ENCODE data around the gene HOMEZ.
A peak's percentile ranks its signal among the peaks of the same experiment; 100 is the strongest.
"Not testable (repeated sequence)": the region's sequence is repeated elsewhere in the genome, so short reads cannot be mapped to it uniquely, and the experiment has no call there.

HOMEZ gene

DNA sequence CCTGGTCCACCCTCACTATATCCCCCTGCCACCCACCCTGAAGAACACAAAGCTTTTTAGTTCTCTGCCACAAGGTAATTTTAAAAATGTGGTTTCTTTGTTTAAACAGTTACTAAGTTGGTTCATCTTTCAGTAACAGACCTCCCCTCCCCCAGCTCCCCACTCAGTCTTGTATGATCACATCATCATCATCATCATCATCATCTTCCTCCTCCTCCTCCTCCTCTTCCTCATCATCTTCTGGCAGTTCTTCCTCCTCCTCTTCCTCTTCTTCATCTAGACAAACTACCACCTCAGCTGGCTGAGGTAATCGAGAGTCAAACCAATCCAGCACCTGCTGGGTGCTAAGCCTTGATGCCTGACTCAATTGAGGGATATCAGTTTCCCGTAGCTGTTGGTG, 10.5 kb downstream of the HOMEZ start:
- no peak for DNase-seq

DNA sequence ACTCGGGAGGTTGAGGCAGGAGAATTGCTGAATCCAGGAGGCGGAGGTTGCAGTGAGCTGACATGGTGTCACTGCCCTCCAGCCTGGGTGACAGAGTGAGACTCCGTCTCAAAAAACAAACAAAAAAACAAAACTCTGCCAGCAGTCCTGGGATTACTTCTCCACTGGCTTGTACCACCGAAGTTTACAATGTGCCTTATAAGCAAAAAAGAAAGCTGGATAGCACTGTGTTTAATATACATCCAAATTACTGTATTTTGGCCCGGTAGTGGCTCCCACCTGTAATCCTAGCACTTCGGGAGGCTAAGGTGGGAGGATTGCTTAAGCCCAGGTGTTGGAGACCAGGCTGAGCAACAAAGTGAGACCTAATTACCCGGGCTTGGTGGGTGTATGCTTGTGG, 16.7 kb downstream of the HOMEZ start:
- no peak for DNase-seq

DNA sequence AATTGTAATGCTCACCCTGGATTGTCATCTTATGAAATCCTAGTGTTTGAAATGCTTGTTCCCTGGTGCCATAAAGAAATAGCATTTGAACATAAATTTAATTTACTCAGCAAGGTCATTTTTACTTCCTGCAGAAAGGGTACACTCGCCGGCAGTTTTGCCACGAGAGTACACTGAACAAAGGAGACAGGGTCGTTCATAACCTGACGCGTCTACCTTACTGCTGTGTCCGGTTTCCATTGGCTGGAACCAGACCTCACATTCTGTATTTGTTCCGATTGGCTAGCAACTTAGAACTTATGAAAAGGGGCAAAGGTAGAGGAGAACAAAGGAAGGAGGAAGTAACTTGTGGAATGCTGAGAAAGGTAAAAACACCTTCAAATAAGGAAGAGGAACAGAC, 25.1 kb downstream of the HOMEZ start:
- DNase-seq = not testable (repeated sequence)

DNA sequence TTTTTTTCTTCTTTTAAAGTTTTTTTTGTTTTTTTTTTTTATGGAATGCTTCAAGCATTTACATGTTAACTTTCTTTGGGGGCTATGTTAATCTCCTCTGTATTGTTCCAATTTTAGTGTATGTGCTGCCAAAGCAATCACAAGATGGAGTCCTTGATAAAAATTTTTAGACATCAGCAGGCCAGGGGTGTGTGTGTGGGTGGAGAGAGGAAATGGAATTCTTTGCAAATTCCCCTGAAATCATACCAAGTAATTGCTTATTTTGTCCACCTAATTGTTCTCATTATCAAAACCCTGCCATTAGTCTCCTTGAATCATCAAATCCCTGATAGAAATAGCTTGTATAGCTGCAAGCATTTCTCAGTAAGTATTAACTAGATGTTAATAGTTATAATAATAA, 26.5 kb downstream of the HOMEZ start:
- DNase-seq = no peak

DNA sequence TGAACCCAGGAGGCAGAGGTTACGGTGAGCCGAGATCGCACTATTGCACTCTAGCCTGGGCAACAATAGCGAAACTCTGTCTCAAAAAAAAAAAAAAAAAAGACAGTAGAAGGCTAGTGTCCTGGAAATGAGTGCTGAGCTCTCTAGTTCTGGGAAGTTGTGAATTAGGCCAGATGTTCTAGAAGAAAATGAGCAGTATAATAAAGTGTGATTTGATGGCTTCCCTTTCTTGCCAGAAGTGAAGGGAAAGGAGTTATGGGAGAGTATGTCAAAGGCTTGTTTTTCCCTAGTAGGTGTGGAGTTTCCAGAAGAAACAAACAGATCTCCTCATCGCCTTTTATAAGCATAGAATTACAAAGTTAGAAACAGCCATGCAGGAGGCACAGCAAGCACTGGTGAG, 27.7 kb downstream of the HOMEZ start:
- DNase-seq = no peak

DNA sequence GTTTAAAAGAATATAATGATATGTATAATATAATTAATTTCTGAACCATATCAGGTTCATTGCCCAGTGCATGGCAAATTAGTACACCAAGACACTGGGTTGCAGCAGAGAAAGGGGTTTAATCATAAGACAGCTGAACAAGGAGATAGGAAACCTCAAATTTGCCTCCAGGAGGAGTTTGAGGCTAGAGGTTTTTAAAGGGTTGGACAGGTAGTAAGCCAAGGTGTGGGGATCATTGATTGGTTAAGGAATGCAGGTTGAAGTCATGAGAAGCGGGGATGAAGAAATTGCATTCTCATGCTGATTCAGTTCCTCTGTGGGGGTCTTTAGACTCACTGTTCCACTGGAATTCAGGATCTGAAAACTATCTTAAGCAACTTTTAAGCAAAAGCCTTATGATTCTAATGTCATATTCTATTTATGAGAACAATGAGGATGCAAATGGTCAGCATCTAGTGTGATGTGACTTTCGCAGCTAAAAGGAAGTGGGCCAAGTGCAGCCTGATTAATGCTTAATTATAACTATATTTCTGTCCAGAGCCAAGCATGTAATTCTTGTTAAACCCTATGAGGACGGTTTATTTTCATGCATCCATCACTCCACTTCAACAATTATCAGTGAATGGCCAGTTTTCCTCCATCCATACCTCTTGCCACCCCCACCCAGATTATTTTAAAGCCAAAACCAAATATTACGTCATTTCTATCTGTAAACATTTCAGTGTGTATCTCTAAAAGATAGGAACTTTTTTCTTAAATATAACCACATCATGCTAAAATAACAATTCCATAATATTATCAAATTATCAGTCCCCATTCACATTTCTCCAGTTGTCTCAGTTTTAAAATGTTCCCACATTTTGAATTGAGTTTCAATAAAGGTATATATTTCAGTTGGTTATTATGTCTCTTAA, 33.3 kb downstream of the HOMEZ start:
- no peak for DNase-seq

DNA sequence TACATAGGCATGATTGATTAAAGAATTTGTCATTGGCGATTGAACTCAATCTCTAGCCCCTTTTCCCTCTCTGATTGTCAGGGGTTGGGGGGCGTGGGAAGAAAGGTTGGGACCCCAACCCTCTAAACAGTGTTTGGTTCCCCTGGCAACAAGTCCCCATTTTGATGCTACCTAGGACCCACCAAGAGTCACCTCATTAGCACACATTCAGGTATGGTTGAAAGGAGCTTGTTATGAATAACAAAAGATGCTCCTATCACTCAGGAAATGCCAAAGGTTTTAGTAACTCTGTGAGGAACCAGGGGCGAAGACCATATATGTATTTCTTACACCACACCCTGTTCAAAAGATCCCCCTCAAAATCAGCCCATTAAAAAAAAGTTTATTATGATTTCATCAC, 33.9 kb downstream of the HOMEZ start:
- DNase-seq = no peak

DNA sequence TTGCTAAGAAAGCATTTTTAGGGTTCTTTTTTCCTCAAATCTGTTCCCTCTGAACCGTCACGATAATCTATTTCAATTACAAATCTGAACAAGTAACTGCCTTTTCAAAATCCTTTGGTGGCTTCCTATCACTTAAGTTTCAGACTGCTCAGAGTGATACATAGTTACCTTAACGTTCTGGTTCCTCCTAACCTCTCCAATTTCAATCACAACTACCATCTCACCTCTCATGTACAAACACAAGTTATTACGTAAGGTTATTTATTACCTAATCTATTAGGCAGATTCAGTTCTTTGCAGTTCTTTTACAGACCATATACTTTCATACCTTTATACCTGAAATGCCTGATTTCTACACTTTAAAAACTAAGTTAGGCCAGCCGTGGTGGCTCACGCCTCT, 36.1 kb downstream of the HOMEZ start:
- no peak for DNase-seq

DNA sequence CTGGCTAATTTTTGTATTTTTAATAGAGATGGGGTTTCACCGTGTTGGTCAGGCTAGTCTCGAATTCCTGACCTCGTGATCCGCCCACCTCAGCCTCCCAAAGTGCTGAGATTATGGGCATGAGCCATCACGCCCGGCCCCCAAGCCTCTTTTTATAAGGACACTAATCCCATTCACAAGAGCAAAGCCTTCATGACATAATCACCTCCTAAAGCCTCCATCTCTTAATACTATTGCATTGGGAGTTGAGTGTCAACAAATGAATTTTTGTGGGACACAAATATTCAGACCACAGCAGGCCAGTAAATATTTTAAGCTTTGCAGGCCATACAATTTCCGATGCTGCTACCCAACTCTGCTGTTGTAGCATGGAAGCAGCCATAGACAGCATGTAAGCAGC, 37.3 kb downstream of the HOMEZ start:
- no peak for DNase-seq

DNA sequence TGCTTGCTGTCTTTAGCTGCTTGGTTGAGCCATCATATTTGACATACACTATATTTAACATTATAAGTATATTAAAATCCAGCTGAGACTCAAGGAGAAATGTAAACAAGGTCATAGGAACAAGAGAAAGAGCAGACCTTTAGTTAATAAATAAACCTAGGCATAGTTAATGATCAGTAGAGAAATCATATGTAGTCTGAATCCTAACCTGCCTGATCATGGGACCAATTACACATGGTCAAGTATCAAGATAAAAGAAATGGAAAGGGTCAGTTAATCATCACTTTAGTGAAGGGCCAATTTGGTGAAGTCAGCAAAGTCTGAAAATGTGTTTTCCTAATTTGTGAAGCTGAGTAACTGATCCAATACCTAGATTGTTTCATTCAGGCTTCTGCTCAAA, 40.6 kb downstream of the HOMEZ start:
- DNase-seq = no peak

DNA sequence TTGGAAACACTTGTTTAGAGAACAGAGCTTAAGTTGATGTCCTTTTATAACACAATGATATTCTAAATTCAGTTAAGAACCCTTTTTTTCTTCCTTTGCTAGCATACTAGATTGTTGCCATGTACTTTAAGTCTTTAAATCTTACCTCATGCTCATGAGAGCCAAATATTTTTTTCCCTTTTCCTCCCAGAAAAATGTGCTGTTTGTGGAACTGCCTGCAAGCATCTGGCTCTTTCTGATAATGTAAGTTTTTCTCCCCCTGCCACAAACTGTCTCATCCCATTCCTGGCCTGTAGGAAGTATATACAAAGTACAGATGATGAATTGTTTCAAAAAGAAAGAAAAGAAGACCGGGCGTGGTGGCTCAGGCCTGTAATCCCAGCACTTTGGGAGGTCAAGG, 42.9 kb downstream of the HOMEZ start:
- DNase-seq = no peak

DNA sequence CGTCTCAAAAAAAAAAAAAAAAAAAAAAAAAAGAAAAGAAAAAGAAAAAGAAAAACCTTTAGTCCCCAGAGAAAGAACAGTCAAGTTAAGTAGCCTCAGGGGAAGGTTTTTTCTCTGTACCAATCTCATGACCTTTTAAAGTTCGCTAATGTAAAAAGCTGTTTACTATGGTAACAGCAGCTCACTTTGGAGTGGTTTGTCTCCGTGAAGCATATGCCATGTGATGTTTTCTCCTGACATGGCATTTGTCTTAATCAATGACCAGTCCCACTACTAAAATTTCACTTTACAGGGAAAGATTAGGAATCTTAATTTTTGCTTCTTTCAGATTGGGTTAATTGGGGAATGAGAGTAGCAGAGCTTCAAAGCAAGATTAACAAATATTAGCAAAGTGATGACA, 43.9 kb downstream of the HOMEZ start:
- no peak for DNase-seq

DNA sequence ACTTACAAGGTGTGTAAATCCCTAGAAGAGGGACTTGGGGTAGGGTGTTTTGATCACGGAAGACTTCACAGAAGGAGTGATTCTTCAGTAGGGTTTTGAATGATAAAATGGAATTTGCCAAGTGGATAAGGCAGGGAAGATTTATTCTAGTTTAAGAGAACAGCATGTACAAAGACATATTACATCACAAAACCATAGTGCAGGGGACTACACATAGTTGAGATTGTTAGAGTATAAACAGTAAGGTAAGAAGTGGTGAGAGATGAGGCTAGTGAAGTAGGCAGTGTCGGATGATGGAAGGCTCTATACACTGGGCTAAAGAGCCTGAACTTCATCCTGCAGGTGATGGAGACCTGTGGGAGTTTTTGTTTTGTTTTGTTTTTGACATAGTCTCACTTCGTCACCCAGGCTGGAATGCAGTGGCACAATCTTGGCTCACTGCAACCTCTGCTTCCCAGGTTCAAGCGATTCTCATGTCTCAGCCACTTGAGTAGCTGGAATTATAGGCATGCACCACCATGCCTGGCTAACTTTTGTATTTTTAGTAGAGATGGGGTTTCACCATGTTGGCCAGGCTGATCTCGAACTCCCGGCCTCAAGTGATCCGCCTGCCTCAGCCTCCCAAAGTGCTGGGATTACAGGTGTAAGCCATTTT, 44.7 kb downstream of the HOMEZ start:
- DNase-seq = not testable (repeated sequence)

DNA sequence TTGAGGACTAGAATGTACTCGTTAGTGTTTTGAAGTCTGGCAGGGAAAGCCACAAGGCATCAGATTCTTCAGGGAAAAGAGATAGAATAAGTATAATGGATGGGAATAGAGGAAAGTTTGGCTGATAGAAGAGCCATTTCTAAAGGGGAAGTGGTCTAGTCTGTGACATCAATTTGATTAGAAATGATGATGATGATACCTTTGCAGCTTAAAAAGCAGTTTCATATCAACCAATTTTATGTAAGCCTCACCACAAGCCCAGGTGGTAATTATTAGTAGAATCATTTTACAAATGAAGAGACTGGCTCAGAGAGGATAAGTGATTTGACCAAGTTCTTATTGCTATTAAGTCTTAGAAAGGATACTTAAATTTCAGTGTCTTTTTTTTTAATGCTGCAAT, 45.3 kb downstream of the HOMEZ start:
- no peak for DNase-seq

DNA sequence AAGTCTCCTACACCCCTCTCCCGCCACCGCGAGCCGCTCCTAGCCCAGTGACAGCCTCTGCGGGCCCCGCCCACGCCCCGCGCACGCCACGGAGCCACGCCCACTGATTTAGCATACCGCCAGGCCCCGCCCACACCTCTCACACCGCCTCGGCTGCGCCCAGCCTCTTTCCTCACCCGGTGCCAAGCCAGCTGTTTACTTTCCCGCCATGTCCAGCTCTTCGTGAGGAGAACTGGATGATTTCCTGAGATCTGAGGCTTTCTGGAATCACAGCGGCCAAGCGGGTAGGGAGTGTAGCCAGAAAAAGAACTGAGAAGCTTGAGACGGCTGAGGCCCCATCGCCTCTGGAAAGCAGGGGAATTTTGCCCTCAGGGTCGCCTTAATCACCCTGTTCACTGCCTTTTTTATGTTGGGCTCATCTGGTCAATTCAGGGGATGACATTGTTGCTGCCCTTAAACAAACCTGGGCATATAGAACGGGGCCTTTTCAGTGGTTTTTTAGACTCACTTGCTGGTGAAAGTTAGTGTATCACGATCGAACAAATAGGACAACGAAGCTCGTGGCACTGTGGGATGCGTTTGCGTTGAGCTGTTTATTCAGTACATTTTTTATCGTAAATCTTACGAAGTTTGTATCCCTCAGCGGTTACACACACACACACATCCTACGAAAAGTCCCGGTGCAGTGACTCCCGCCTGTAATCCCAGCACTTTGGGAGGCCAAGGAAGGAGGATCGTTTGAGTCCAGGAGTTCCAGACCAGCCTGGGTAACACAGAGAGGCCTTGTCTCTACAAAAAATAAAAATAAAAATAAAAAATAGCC, 47.9 kb downstream of the HOMEZ start, which contains the start of gene RNF212B:
TSS of gene RNF212B (plus strand) at position 165 of the 823 bp plus-strand sequence. CDS start 2,410 bp downstream, outside the sequence.
- DNase-seq = peak; percentile 79

DNA sequence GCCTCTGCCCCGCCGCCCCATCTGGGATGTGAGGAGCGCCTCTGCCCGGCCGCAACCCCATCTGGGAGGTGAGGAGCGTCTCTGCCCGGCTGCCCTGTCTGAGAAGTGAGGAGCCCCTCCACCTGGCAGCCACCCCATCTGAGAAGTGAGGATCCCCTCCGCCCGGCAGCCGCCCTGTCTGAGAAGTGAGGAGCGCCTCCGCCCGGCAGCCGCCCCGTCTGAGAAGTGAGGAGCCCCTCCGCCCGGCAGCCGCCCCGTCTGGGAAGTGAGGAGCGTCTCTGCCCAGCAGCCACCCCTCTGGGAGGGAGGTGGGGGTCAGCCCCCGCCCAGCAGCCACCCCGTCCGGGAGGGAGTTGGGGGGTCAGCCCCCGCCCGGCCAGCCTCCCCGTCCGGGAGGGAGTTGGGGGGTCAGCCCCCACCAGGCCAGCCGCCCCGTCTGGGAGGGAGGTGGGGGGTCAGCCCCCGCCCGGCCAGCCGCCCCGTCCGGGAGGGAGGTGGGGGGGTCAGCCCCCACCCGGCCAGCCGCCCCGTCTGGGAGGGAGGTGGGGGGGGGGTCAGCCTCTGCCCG, 53.6 kb downstream of the HOMEZ start:
- DNase-seq = not testable (repeated sequence)

DNA sequence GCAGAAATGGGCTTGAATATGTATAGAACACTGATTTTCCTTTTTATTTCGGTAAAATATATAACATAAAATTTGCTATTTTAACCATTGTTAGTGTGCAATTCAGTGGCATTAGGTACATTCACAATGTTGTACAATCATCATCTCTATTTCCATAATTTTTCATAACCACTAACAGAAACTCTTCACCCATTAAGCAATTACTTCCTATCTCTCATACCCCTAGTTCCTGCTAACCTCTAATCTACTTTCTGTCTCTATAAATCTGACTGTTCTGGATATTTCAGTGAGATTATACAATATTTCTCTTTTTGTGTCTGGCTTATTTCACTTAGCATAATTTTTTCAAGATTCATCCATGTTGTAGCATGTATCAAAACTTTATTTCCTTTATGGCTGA, 57.1 kb downstream of the HOMEZ start:
- DNase-seq = no peak

DNA sequence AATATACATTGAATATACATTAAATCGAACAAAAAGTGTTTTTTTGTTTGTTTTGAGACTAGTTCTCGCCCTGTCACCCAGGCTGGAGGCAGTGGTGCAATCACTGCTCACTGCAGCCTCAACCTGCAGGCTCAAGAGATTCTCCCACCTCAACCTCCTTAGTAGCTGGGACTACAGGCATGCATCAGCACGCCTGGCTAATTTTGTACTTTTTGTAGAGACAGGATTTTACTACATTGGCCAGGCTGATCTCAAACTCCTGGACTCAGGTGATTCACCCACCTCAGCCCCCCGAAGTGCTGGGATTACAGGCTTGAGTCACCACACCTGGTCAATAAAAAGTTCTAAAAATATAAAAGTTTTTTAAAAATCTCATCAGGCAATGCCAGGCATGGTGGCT, 58.4 kb downstream of the HOMEZ start:
- no peak for DNase-seq

DNA sequence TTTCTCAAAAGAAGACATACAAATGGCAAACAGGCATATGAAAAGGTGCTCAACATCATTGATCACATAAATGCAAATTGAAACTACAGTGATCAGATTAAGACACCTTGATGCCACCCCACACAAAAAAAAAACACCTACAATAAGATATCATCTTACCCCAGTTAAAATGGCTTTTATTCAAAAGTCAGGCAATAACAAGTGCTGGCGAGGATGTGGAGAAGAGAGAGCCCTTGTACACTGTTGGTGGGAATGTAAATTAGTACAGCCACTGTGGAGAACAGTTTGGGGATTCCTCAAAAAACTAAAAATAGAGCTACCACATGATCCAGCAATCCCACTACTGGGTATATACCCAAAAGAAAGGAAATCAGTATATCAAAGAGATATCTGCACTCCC, 61.0 kb downstream of the HOMEZ start:
- not testable (repeated sequence) for DNase-seq

Data from RPMI8226 (cell line).